NCI-H2107 treated with DMSO at 0.1 percent for 48 hours (cell line): Measurements from ENCODE around the gene KIAA1755.

Experiments used
- DNase-seq: peaks from one replicate; lab custom pipeline; 2025; ENCODE audit not compliant: unreplicated experiment; lab: John Stamatoyannopoulos, UW

The KIAA1755 gene

GRCh38 chr20:38190936-38191371 lies 69.6 kb downstream of the KIAA1755 start:
- DNase-seq, result no peak

- no peak for DNase-seq
Measured at GRCh38 chr20:38190166-38190565, 70.4 kb downstream of the KIAA1755 start.

GRCh38 chr20:38187517-38187916 lies 73.0 kb downstream of the KIAA1755 start:
- DNase-seq, result no peak

- no peak for DNase-seq
Measured at GRCh38 chr20:38186788-38187221, 73.7 kb downstream of the KIAA1755 start.

GRCh38 chr20:38184101-38184500 lies 76.4 kb downstream of the KIAA1755 start:
- DNase-seq, result no peak

GRCh38 chr20:38181971-38182370 lies 78.6 kb downstream of the KIAA1755 start:
- no peak for DNase-seq

- DNase-seq, result no peak
Measured at GRCh38 chr20:38181207-38181801, 79.2 kb downstream of the KIAA1755 start.

GRCh38 chr20:38180781-38181180 lies 79.8 kb downstream of the KIAA1755 start:
- no peak for DNase-seq

- DNase-seq, result no peak
Measured at GRCh38 chr20:38179846-38180245, 80.7 kb downstream of the KIAA1755 start.

GRCh38 chr20:38178581-38178980 lies 82.0 kb downstream of the KIAA1755 start:
- no peak for DNase-seq

- no peak for DNase-seq
Measured at GRCh38 chr20:38178065-38178491, 82.5 kb downstream of the KIAA1755 start.

GRCh38 chr20:38177201-38177600 lies 83.3 kb downstream of the KIAA1755 start:
- DNase-seq, result no peak

- DNase-seq, result no peak
Measured at GRCh38 chr20:38175304-38176180, 85.0 kb downstream of the KIAA1755 start.

- no peak for DNase-seq
Measured at GRCh38 chr20:38173237-38174156, 87.0 kb downstream of the KIAA1755 start.

- no peak for DNase-seq
Measured at GRCh38 chr20:38172408-38172807, 88.1 kb downstream of the KIAA1755 start.

- DNase-seq, result no peak
Measured at GRCh38 chr20:38171675-38172043, 88.9 kb downstream of the KIAA1755 start.

- DNase-seq, result no peak
Measured at GRCh38 chr20:38170826-38171674, 89.5 kb downstream of the KIAA1755 start.

GRCh38 chr20:38170219-38170825 lies 90.2 kb downstream of the KIAA1755 start:
- no peak for DNase-seq

- DNase-seq, result no peak
Measured at GRCh38 chr20:38169636-38170193, 90.8 kb downstream of the KIAA1755 start.
